ENCODE results near the gene FPR1. TPM values are rescaled to one million over a fixed set of nuclear protein-coding genes. Genes with fewer than 3 reads are reported as not detected.

The FPR1 gene
- total and polyA plus RNA-seq, 2 of the 13 experiments (the other 11 are each of a cell fraction or from before 2014, with no cell fraction given): not detected

- H2AFZ ChIP-seq (ENCODE audit: low read length): no peak overlapping the region
- DNase-seq (ENCODE audit: low spot score) (no peak), FAIRE-seq (no peak), ATAC-seq (no peak)
- no peak overlapping the region for H3K27ac ChIP-seq (ENCODE audit: extremely low read length, insufficient read depth, low read length)
- in situ Hi-C loops (cut with HindIII; ENCODE audit: extremely low pct_ligation_motif_present, low pct_unique_long_range_greater_than_20kb): no loop called here
- H3K4me1 ChIP-seq (ENCODE audit: insufficient read depth, low read length): no peaks in the 10 kb centered on the region
- no peaks in the 10 kb centered on the region for H4K20me1 ChIP-seq (ENCODE audit: insufficient read depth, low read length)
- no peaks in the 10 kb centered on the region for H3K27me3 ChIP-seq (ENCODE audit: control insufficient read depth in 1 of 2, insufficient read depth in 2 of 2, low read length in 2 of 2)
- 18% methylated on average over 1 of the region's 1 CpG for WGBS (ENCODE audit: low lambda C conversion rate)
- POLR2A ChIA-PET: no interaction called here
- H3K79me2 ChIP-seq (ENCODE audit: insufficient read depth, low read length): no peaks in the 10 kb centered on the region
- H3K9me3 ChIP-seq (ENCODE audit: low read length): no peaks in the 10 kb centered on the region
- no TSS peak for BruUV-seq (replicated peaks)
- no peak overlapping the region for H3K4me3 ChIP-seq (replicated peaks in 1 of 3; ENCODE audit: insufficient read depth in 1 of 3, low read depth in 2 of 3, low read length in 3 of 3)
- H3K4me2 ChIP-seq (ENCODE audit: low read depth, low read length): no peak overlapping the region
- H3K9ac ChIP-seq (ENCODE audit: insufficient read depth, low read depth, low read length): no peak overlapping the region
- CTCF ChIA-PET (ENCODE audit: low intra/inter-chr PET ratio, low total read pairs): no interaction called here
- TF ChIP-seq WIZ (CRISPR knock-in tag; IDR thresholded peaks at IDR 0.05): no peak
- TF ChIP-seq EP300 (IDR thresholded peaks at IDR 0.05; ENCODE audit: low read depth in 2 of 2, low read length in 2 of 2): no peak
- TF ChIP-seq EP300 (CRISPR knock-in tag; IDR thresholded peaks at IDR 0.05; ENCODE audit: borderline replicate concordance): no peak
- no peak for TF ChIP-seq ZNF788 (CRISPR knock-in tag; IDR thresholded peaks at IDR 0.05; ENCODE audit: borderline replicate concordance)
- intact Hi-C loops (cut with micrococcal nuclease; ENCODE audit: unreplicated experiment): no loop called here
- H3K36me3 ChIP-seq (replicated peaks in 1 of 2; ENCODE audit: control insufficient read depth in 1 of 2, insufficient read depth in 2 of 2, low read length in 2 of 2): no peaks in the 10 kb centered on the region
Observed at GRCh38 chr19:51779181-51779580, 27.5 kb upstream of the FPR1 start.

GRCh38 chr19:51777570-51778462, 26.1 kb upstream of the FPR1 start:
- H3K9ac ChIP-seq (ENCODE audit: insufficient read depth, low read depth, low read length): no peak overlapping the region
- no peaks in the 10 kb centered on the region for H3K79me2 ChIP-seq (ENCODE audit: insufficient read depth, low read length)
- no peak overlapping the region for H3K27ac ChIP-seq (ENCODE audit: extremely low read length, insufficient read depth, low read length)
- ATAC-seq (peak; percentile 84), FAIRE-seq (peak; percentile 88), DNase-seq (ENCODE audit: low spot score) (peak; percentile 74)
- H2AFZ ChIP-seq (ENCODE audit: low read length): no peak overlapping the region
- H3K36me3 ChIP-seq (replicated peaks in 1 of 2; ENCODE audit: control insufficient read depth in 1 of 2, insufficient read depth in 2 of 2, low read length in 2 of 2): no peaks in the 10 kb centered on the region
- H4K20me1 ChIP-seq (ENCODE audit: insufficient read depth, low read length): no peaks in the 10 kb centered on the region
- intact Hi-C loops (cut with micrococcal nuclease; ENCODE audit: unreplicated experiment) (no loop called here), in situ Hi-C loops (cut with HindIII; ENCODE audit: extremely low pct_ligation_motif_present, low pct_unique_long_range_greater_than_20kb) (no loop called here)
- 10% methylated on average over 23 of the region's 23 CpGs for WGBS (ENCODE audit: low lambda C conversion rate)
- CTCF ChIA-PET (ENCODE audit: low intra/inter-chr PET ratio, low total read pairs): interaction anchor here (0.9 kb wide), 1 partner anchor 460 kb away, joined by 3 read pairs; no protein-coding TSS in a partner anchor
- peak overlapping the region; percentile 44 for H3K4me2 ChIP-seq (ENCODE audit: low read depth, low read length)
- no peaks in the 10 kb centered on the region for H3K27me3 ChIP-seq (ENCODE audit: control insufficient read depth in 1 of 2, insufficient read depth in 2 of 2, low read length in 2 of 2)
- H3K4me3 ChIP-seq (replicated peaks in 1 of 3; ENCODE audit: insufficient read depth in 1 of 3, low read depth in 2 of 3, low read length in 3 of 3): no peak overlapping the region
- no TSS peak for BruUV-seq (replicated peaks)
- no peaks in the 10 kb centered on the region for H3K9me3 ChIP-seq (ENCODE audit: low read length)
- POLR2A ChIA-PET: no interaction called here
- no peaks in the 10 kb centered on the region for H3K4me1 ChIP-seq (ENCODE audit: insufficient read depth, low read length)
- TF ChIP-seq ZNF501 (CRISPR knock-in tag; IDR thresholded peaks at IDR 0.05) (0 out of 2 replicates have a peak, but pooled peaks have one; percentile 48), ZFP41 (CRISPR knock-in tag; IDR thresholded peaks at IDR 0.05; ENCODE audit: borderline replicate concordance) (no peak), ZBTB26 (CRISPR knock-in tag; IDR thresholded peaks at IDR 0.05; ENCODE audit: borderline replicate concordance) (no peak), CBFB (CRISPR knock-in tag; IDR thresholded peaks at IDR 0.05) (no peak), ZNF607 (CRISPR knock-in tag; IDR thresholded peaks at IDR 0.05; ENCODE audit: borderline replicate concordance) (no peak), SMC3 (IDR thresholded peaks at IDR 0.05; ENCODE audit: low read length) (peak; percentile 60), MIER2 (CRISPR knock-in tag; IDR thresholded peaks at IDR 0.05) (peak; percentile 31; the same call in 1 of the 2 replicates), HDAC2 (CRISPR knock-in tag; IDR thresholded peaks at IDR 0.05) (no peak), HMGXB4 (CRISPR knock-in tag; IDR thresholded peaks at IDR 0.05; ENCODE audit: borderline replicate concordance in 1 of 2, low read depth in 1 of 2) (0 out of 4 replicates have a peak, but pooled peaks of 1 of the 2 experiments have one; percentile 19), ZNF598 (CRISPR knock-in tag; IDR thresholded peaks at IDR 0.05; ENCODE audit: borderline replicate concordance) (peak; percentile 14; the same call in 1 of the 2 replicates), RARG (CRISPR knock-in tag; IDR thresholded peaks at IDR 0.05; ENCODE audit: low read depth) (no peak)
